ENCODE results near the gene NR5A2. TPM values are rescaled to one million over a fixed set of nuclear protein-coding genes. Genes with fewer than 3 reads are reported as not detected.

NR5A2 gene
- total RNA-seq = 1.4 TPM
- long read RNA-seq, full-length matches to known transcripts = 1 of 4 reads
- long read RNA-seq, partial matches to known transcripts = 2 of 4 reads
- long read RNA-seq, other reads (novel, unspliced or antisense) = 1 of 4 reads

DNA sequence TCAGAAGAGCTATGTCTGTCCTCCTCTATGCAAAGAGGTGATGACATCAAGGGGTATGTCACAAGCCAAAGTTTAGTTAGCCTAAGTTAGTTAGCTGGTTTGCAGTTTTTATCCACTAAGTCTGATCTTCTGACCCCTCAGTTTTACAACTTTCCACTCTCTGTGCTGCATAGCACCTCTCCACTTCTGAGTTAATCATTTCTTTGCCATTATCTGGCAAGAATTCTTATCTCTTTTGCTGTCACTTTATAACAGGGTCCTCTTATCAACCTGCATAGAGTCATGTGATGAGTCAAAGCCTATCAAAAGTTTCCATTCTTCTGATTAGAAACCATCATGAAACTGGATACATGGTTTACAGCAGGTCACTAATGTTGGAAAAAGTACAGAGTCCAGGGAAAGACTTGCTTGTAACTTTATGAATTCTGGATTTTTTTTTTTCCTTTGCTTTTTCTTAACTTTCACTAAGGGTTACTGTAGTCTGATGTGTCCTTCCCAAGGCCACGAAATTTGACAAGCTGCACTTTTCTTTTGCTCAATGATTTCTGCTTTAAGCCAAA is at the start of gene NR5A2:
TSS of gene NR5A2 (plus strand) at position 447 of the 560 bp plus-strand sequence. CDS start 138 bp downstream, outside the sequence.
- peak within 1 kb of the TSS; percentile 57 for H3K4me3 ChIP-seq

DNA sequence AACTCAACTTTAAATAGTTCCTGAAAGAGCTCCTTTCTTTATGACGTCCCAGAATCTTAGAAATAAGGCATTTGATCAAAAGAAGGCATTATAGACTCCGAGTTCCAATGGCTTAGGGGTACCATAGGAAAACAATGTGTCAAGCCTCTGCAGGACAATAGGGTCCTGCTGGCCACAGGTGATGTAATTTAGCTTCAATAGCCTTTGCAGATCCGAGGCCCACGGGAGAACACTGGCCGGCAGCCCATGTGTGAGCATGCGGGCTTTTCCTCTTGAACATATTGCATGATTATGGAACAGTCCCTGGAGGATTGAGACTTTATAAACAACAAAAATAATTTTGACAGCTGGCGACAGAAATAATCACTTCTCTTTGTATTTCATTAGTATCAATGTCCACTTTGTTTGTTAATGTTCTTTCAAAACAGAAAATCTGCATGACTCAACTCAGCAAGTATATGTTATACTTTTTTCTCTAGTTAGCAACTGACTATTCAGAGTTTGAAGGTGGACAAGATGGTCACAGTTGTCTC is 49.0 kb upstream of the NR5A2 start:
- H3K27ac ChIP-seq = no peak overlapping the region
- intact Hi-C loops (cut with DNase I) = no loop called here
- ATAC-seq = no peak
- no peaks in the 10 kb centered on the region for H3K9me3 ChIP-seq
- no peaks in the 10 kb centered on the region for H3K36me3 ChIP-seq
- DNase-seq = no peak
- H3K4me3 ChIP-seq = no peak overlapping the region
- TF ChIP-seq, protein P1, sequence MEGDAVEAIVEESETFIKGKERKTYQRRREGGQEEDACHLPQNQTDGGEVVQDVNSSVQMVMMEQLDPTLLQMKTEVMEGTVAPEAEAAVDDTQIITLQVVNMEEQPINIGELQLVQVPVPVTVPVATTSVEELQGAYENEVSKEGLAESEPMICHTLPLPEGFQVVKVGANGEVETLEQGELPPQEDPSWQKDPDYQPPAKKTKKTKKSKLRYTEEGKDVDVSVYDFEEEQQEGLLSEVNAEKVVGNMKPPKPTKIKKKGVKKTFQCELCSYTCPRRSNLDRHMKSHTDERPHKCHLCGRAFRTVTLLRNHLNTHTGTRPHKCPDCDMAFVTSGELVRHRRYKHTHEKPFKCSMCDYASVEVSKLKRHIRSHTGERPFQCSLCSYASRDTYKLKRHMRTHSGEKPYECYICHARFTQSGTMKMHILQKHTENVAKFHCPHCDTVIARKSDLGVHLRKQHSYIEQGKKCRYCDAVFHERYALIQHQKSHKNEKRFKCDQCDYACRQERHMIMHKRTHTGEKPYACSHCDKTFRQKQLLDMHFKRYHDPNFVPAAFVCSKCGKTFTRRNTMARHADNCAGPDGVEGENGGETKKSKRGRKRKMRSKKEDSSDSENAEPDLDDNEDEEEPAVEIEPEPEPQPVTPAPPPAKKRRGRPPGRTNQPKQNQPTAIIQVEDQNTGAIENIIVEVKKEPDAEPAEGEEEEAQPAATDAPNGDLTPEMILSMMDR (IDR thresholded peaks at IDR 0.05) = no peak
- H3K27me3 ChIP-seq (ENCODE audit: low read depth) = no peaks in the 10 kb centered on the region
- peaks cover 6% of the 10 kb centered on the region for H3K4me1 ChIP-seq

More for the DNA sequence above, at the start of gene NR5A2:
- H3K27ac ChIP-seq = no peak within 1 kb of the TSS
- ATAC-seq (no peak), DNase-seq (no peak)
- H3K9me3 ChIP-seq = no peaks in the 10 kb centered on the region
- peaks cover 15% of the 10 kb centered on the region for H3K4me1 ChIP-seq
- peaks cover 45% of the 10 kb centered on the region for H3K27me3 ChIP-seq (ENCODE audit: low read depth)
- H3K36me3 ChIP-seq = no peaks in the 10 kb centered on the region
- TF ChIP-seq, protein P1 (IDR thresholded peaks at IDR 0.05) = no peak
- intact Hi-C loops (cut with DNase I) = no loop called here

GRCh38 chr1:199979071-199979470 is 48.4 kb upstream of the NR5A2 start:
- Histone ChIP-seq H3K27ac (no peak overlapping the region), H3K9me3 (no peaks in the 10 kb centered on the region), H3K4me1 (peaks cover 6% of the 10 kb centered on the region), H3K27me3 (ENCODE audit: low read depth) (no peaks in the 10 kb centered on the region), H3K36me3 (no peaks in the 10 kb centered on the region), H3K4me3 (no peak overlapping the region)
- intact Hi-C loops (cut with DNase I) = no loop called here
- ATAC-seq (no peak), DNase-seq (no peak)
- TF ChIP-seq, protein P1 (IDR thresholded peaks at IDR 0.05) = no peak

- no peaks in the 10 kb centered on the region for H3K27me3 ChIP-seq (ENCODE audit: low read depth)
- H3K27ac ChIP-seq = no peak overlapping the region
- H3K36me3 ChIP-seq = no peaks in the 10 kb centered on the region
- peaks cover 4% of the 10 kb centered on the region for H3K4me1 ChIP-seq
- no peaks in the 10 kb centered on the region for H3K9me3 ChIP-seq
- TF ChIP-seq, protein P1 (IDR thresholded peaks at IDR 0.05) = no peak
- DNase-seq (no peak), ATAC-seq (no peak)
- no peak overlapping the region for H3K4me3 ChIP-seq
- intact Hi-C loops (cut with DNase I) = no loop called here
Measured at GRCh38 chr1:199981584-199981983, 45.9 kb upstream of the NR5A2 start.

GRCh38 chr1:199982606-199983005 is 44.9 kb upstream of the NR5A2 start:
- intact Hi-C loops (cut with DNase I) = no loop called here
- no peak for ATAC-seq
- Histone ChIP-seq H3K4me1 (no peaks in the 10 kb centered on the region), H3K36me3 (no peaks in the 10 kb centered on the region), H3K27ac (no peak overlapping the region), H3K4me3 (no peak overlapping the region), H3K9me3 (no peaks in the 10 kb centered on the region), H3K27me3 (ENCODE audit: low read depth) (no peaks in the 10 kb centered on the region)
- TF ChIP-seq, protein P1 (IDR thresholded peaks at IDR 0.05) = no peak
- DNase-seq = no peak
